ENCODE measurements around the gene GRK3.

GRK3 gene

GRCh38 chr22:25534724-25535123 is 29.8 kb upstream of the GRK3 start:
- DNase-seq (ENCODE audit: low read depth), result no peak
- TF ChIP-seq CTCF (IDR thresholded peaks at IDR 0.05; ENCODE audit: low read depth, low read length) (no peak), POLR2A (IDR thresholded peaks at IDR 0.05; ENCODE audit: extremely low read depth, insufficient read length) (no peak), MAX (IDR thresholded peaks at IDR 0.05; ENCODE audit: low read depth, low read length) (no peak)
- H3K4me3 ChIP-seq (ENCODE audit: low read depth, low read length), result no peak overlapping the region

GRCh38 chr22:25536589-25536988 is 27.9 kb upstream of the GRK3 start:
- DNase-seq (ENCODE audit: low read depth), result no peak
- no peak overlapping the region for H3K4me3 ChIP-seq (ENCODE audit: low read depth, low read length)
- TF ChIP-seq CTCF (IDR thresholded peaks at IDR 0.05; ENCODE audit: low read depth, low read length) (no peak), MYC (IDR thresholded peaks at IDR 0.05; ENCODE audit: low read depth, low read length) (no peak), MAX (IDR thresholded peaks at IDR 0.05; ENCODE audit: low read depth, low read length) (no peak), POLR2A (IDR thresholded peaks at IDR 0.05; ENCODE audit: extremely low read depth, insufficient read length) (no peak)

- no peak for DNase-seq (ENCODE audit: low read depth)
- no peak for TF ChIP-seq POLR2A (IDR thresholded peaks at IDR 0.05; ENCODE audit: extremely low read depth, insufficient read length)
- no peak overlapping the region for H3K4me3 ChIP-seq (ENCODE audit: low read depth, low read length)
These were observed 24.1 kb upstream of the GRK3 start for GRCh38 chr22:25540166-25540907.

GRCh38 chr22:25540908-25541660 is 23.4 kb upstream of the GRK3 start:
- TF ChIP-seq MYC (IDR thresholded peaks at IDR 0.05; ENCODE audit: low read depth, low read length), result no peak
- no peak for TF ChIP-seq POLR2A (IDR thresholded peaks at IDR 0.05; ENCODE audit: extremely low read depth, insufficient read length)
- no peak for TF ChIP-seq CTCF (IDR thresholded peaks at IDR 0.05; ENCODE audit: low read depth, low read length)
- no peak for TF ChIP-seq MAX (IDR thresholded peaks at IDR 0.05; ENCODE audit: low read depth, low read length)
- no peak for DNase-seq (ENCODE audit: low read depth)
- H3K4me3 ChIP-seq (ENCODE audit: low read depth, low read length), result no peak overlapping the region

- TF ChIP-seq MYC (IDR thresholded peaks at IDR 0.05; ENCODE audit: low read depth, low read length), result no peak
- no peak for TF ChIP-seq POLR2A (IDR thresholded peaks at IDR 0.05; ENCODE audit: extremely low read depth, insufficient read length)
- no peak for TF ChIP-seq CTCF (IDR thresholded peaks at IDR 0.05; ENCODE audit: low read depth, low read length)
- no peak for TF ChIP-seq MAX (IDR thresholded peaks at IDR 0.05; ENCODE audit: low read depth, low read length)
- no peak for DNase-seq (ENCODE audit: low read depth)
These were observed 22.3 kb upstream of the GRK3 start for GRCh38 chr22:25542191-25542590.

GRCh38 chr22:25542720-25543402 is 21.6 kb upstream of the GRK3 start:
- no peak overlapping the region for H3K4me3 ChIP-seq (ENCODE audit: low read depth, low read length)
- TF ChIP-seq MYC (IDR thresholded peaks at IDR 0.05; ENCODE audit: low read depth, low read length), result no peak
- TF ChIP-seq CTCF (IDR thresholded peaks at IDR 0.05; ENCODE audit: low read depth, low read length), result no peak
- TF ChIP-seq MAX (IDR thresholded peaks at IDR 0.05; ENCODE audit: low read depth, low read length), result no peak
- TF ChIP-seq POLR2A (IDR thresholded peaks at IDR 0.05; ENCODE audit: extremely low read depth, insufficient read length), result no peak

More at GRCh38 chr22:25542191-25542590, 22.3 kb upstream of the GRK3 start:
- no peak overlapping the region for H3K4me3 ChIP-seq (ENCODE audit: low read depth, low read length)

More at GRCh38 chr22:25542720-25543402, 21.6 kb upstream of the GRK3 start:
- no peak for DNase-seq (ENCODE audit: low read depth)
